IMR-90 (cell line): ENCODE results near the gene SLC22A31.

Source experiments
- POLR2A ChIP-seq: IDR thresholded peaks from 2 replicates; pipeline ENCODE4 v1.6.1; 2012; ENCODE audit warnings: mild to moderate bottlenecking, low read depth, low read length
- RAD21 ChIP-seq: IDR thresholded peaks from 2 replicates; pipeline ENCODE4 v1.6.1; 2012; ENCODE audit warnings: low read length, improper control_type of control experiment
- SMC3 ChIP-seq: fragments of 150-350 bp; IDR thresholded peaks from 2 replicates; pipeline ENCODE4 v1.6.1; 2016; ENCODE audit warnings: low read depth, mild to moderate bottlenecking, antibody characterized with exemption, low read length, moderate library complexity
- TF ChIP-seq, protein P1 (sequence below): conservative IDR thresholded peaks from 2 replicates; pipeline ENCODE4 v1.5.1; 2012; ENCODE audit warnings: mild to moderate bottlenecking, low read depth, low read length, improper control_type of control experiment
- TF ChIP-seq, protein P2 (sequence below): fragments of 150-350 bp; IDR thresholded peaks from 2 replicates; pipeline ENCODE4 v1.6.1; 2016; ENCODE audit warnings: low read depth, mild to moderate bottlenecking, low read length, moderate library complexity, borderline replicate concordance

DNA sequence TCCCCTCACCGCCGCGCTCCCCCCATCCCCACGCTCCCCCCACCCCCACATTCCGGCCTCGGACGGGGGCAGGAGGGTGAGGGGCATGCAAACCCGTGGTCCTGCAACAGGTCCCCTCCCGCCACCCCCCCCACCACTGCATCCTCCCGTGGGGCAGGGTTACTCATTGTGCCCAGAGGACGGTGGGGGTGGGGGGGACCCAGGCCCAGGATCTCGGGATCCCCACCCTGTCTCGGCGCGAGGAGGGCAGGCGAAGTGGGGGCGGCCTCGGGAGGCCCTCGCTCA is 8.5 kb downstream of the SLC22A31 start:
- TF ChIP-seq, protein P1, sequence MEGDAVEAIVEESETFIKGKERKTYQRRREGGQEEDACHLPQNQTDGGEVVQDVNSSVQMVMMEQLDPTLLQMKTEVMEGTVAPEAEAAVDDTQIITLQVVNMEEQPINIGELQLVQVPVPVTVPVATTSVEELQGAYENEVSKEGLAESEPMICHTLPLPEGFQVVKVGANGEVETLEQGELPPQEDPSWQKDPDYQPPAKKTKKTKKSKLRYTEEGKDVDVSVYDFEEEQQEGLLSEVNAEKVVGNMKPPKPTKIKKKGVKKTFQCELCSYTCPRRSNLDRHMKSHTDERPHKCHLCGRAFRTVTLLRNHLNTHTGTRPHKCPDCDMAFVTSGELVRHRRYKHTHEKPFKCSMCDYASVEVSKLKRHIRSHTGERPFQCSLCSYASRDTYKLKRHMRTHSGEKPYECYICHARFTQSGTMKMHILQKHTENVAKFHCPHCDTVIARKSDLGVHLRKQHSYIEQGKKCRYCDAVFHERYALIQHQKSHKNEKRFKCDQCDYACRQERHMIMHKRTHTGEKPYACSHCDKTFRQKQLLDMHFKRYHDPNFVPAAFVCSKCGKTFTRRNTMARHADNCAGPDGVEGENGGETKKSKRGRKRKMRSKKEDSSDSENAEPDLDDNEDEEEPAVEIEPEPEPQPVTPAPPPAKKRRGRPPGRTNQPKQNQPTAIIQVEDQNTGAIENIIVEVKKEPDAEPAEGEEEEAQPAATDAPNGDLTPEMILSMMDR = no peak
- TF ChIP-seq POLR2A = no peak
- TF ChIP-seq, protein P2, sequence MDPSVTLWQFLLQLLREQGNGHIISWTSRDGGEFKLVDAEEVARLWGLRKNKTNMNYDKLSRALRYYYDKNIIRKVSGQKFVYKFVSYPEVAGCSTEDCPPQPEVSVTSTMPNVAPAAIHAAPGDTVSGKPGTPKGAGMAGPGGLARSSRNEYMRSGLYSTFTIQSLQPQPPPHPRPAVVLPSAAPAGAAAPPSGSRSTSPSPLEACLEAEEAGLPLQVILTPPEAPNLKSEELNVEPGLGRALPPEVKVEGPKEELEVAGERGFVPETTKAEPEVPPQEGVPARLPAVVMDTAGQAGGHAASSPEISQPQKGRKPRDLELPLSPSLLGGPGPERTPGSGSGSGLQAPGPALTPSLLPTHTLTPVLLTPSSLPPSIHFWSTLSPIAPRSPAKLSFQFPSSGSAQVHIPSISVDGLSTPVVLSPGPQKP = no peak
- TF ChIP-seq RAD21 = no peak
- no peak for TF ChIP-seq SMC3
